Smooth muscle cell (in vitro differentiated cells): Measurements from ENCODE around the gene PMP22. TPM values are rescaled to one million over a fixed set of nuclear protein-coding genes. Genes with fewer than 3 reads are reported as not detected.

Experiments used
- DNase-seq: peaks from one replicate; lab custom pipeline; 2025; ENCODE audit not compliant: unreplicated experiment; lab: John Stamatoyannopoulos, UW
- H2AFZ ChIP-seq: fragments of 200-600 bp; sonication (generic); 2 replicates; pipeline ENCODE4 v1.6.0; 2016; ENCODE audit warnings: antibody characterized with exemption, low read depth, mild to moderate bottlenecking
- H3F3A ChIP-seq: fragments of 200-600 bp; sonication (generic); 2 replicates; pipeline ENCODE4 v1.6.0; 2017; ENCODE audit warnings: antibody characterized with exemption, low read depth
- H3K27ac ChIP-seq: fragments of 200-600 bp; sonication (generic); 2 replicates; pipeline ENCODE4 v1.5.1; 2016; ENCODE audit warnings: low read depth, mild to moderate bottlenecking
- H3K27me3 ChIP-seq: fragments of 200-600 bp; sonication (generic); 2 replicates; pipeline ENCODE4 v1.6.1; 2016; ENCODE audit warnings: low read depth, mild to moderate bottlenecking
- H3K36me3 ChIP-seq: fragments of 200-600 bp; sonication (generic); 2 replicates; pipeline ENCODE4 v1.5.1; 2016; ENCODE audit warnings: low read depth
- H3K4me1 ChIP-seq: fragments of 200-600 bp; sonication (generic); 2 replicates; pipeline ENCODE4 v1.5.1; 2016; ENCODE audit warnings: low read depth
- H3K4me2 ChIP-seq: fragments of 200-600 bp; sonication (generic); 2 replicates; pipeline ENCODE4 v1.6.0; 2016; ENCODE audit warnings: mild to moderate bottlenecking
- H3K4me3 ChIP-seq: fragments of 200-600 bp; sonication (generic); 2 replicates; pipeline ENCODE4 v1.5.1; 2016; ENCODE audit warnings: mild to moderate bottlenecking
- H3K79me2 ChIP-seq: fragments of 200-600 bp; sonication (generic); 2 replicates; pipeline ENCODE4 v1.6.0; 2016; ENCODE audit warnings: low read depth, mild to moderate bottlenecking
- H3K9ac ChIP-seq: fragments of 200-600 bp; sonication (generic); 2 replicates; pipeline ENCODE4 v1.6.0; 2016; ENCODE audit warnings: low read depth
- H3K9me3 ChIP-seq: fragments of 200-600 bp; sonication (generic); replicated peaks from 2 replicates; pipeline ENCODE4 v1.5.1; 2016; ENCODE audit warnings: low read depth
- H4K20me1 ChIP-seq: fragments of 200-600 bp; sonication (generic); 2 replicates; pipeline ENCODE4 v1.6.0; 2016; ENCODE audit warnings: low read depth
- CTCF ChIP-seq: fragments of 200-600 bp; sonication (generic); IDR thresholded peaks from 2 replicates; pipeline ENCODE4 v1.5.1; 2017; ENCODE audit warnings: borderline replicate concordance, mild to moderate bottlenecking, antibody characterized with exemption; ENCODE audit not compliant: insufficient read depth, poor library complexity, severe bottlenecking
- WGBS: methylation state at CpG from one replicate; pipeline ENCODE4 v1.1.7; 2016; ENCODE audit warnings: low lambda C conversion rate; 5-methylcytosine and 5-hydroxymethylcytosine counted together
- polyA plus RNA-seq: library from polyadenylated mRNA; unstranded; fragments of >200 nt; fragmentation: Nextera tagmentation; extraction: Ambion mirVana; gene quantifications from 2 replicates; pipeline ENCODE4 v1.2.1, GENCODE V29; 2016
- total RNA-seq: library from RNA; depleted of rRNA; stranded (reverse); fragments of >200 nt; gene quantifications from 2 replicates; pipeline ENCODE4 v1.2.3, GENCODE V29; 2014

PMP22 gene
- total and polyA plus RNA-seq, 2 experiments from 2014 or later = 39.6 to 69.5 TPM

- WGBS = 96% methylated on average over 2 of the region's 2 CpGs
- Histone ChIP-seq H3K27ac (no peak overlapping the region), H3K36me3 (no peaks in the 10 kb centered on the region), H3K79me2 (peaks cover 16% of the 10 kb centered on the region), H3K4me1 (peaks cover 11% of the 10 kb centered on the region), H3K27me3 (no peaks in the 10 kb centered on the region), H3K9me3 (no peaks in the 10 kb centered on the region), H3K4me2 (no peak overlapping the region), H4K20me1 (peaks cover 17% of the 10 kb centered on the region), H3K4me3 (no peak overlapping the region), H3F3A (peaks cover 26% of the 10 kb centered on the region), H3K9ac (no peak overlapping the region), H2AFZ (no peak overlapping the region)
- no peak for DNase-seq
- TF ChIP-seq CTCF = no peak
Measured at GRCh38 chr17:15238057-15238456, 27.1 kb downstream of the PMP22 start.

- Histone ChIP-seq H3K4me2 (peak overlapping the region; percentile 66), H3K4me3 (no peak overlapping the region), H3K79me2 (peaks cover 7% of the 10 kb centered on the region), H3K9me3 (no peaks in the 10 kb centered on the region), H3F3A (peaks cover 32% of the 10 kb centered on the region), H3K27ac (peak overlapping the region; percentile 69), H3K4me1 (peaks cover 11% of the 10 kb centered on the region), H2AFZ (no peak overlapping the region), H3K27me3 (no peaks in the 10 kb centered on the region), H4K20me1 (peaks cover 24% of the 10 kb centered on the region), H3K9ac (peak overlapping the region; percentile 43), H3K36me3 (no peaks in the 10 kb centered on the region)
- no peak for TF ChIP-seq CTCF
- no peak for DNase-seq
- WGBS = 63% methylated on average over 2 of the region's 2 CpGs
Measured at GRCh38 chr17:15237106-15237425, 28.1 kb downstream of the PMP22 start.

- Histone ChIP-seq H3K4me3 (no peak overlapping the region), H3K27ac (peak overlapping the region; percentile 69), H3K79me2 (peaks cover 5% of the 10 kb centered on the region), H3K9me3 (no peaks in the 10 kb centered on the region), H3K9ac (peak overlapping the region; percentile 43), H3K36me3 (no peaks in the 10 kb centered on the region), H3F3A (peaks cover 32% of the 10 kb centered on the region), H3K4me1 (peaks cover 11% of the 10 kb centered on the region), H4K20me1 (peaks cover 26% of the 10 kb centered on the region), H3K27me3 (no peaks in the 10 kb centered on the region), H2AFZ (no peak overlapping the region), H3K4me2 (peak overlapping the region; percentile 66)
- TF ChIP-seq CTCF = no peak
- WGBS = 35% methylated on average over 10 of the region's 10 CpGs
- no peak for DNase-seq
Measured at GRCh38 chr17:15236281-15237105, 28.6 kb downstream of the PMP22 start.

GRCh38 chr17:15233971-15234370 is 31.2 kb downstream of the PMP22 start:
- 93% methylated on average over 7 of the region's 7 CpGs for WGBS
- DNase-seq = no peak
- no peak overlapping the region for H3K27ac ChIP-seq
- H3K27me3 ChIP-seq = no peaks in the 10 kb centered on the region
- H4K20me1 ChIP-seq = peaks cover 26% of the 10 kb centered on the region
- H3K9ac ChIP-seq = no peak overlapping the region
- no peak for TF ChIP-seq CTCF
- no peaks in the 10 kb centered on the region for H3K9me3 ChIP-seq
- no peaks in the 10 kb centered on the region for H3K36me3 ChIP-seq
- no peak overlapping the region for H3K4me3 ChIP-seq
- H3K4me2 ChIP-seq = no peak overlapping the region
- peaks cover 32% of the 10 kb centered on the region for H3F3A ChIP-seq
- H3K4me1 ChIP-seq = peaks cover 7% of the 10 kb centered on the region
- no peak overlapping the region for H2AFZ ChIP-seq
- H3K79me2 ChIP-seq = no peaks in the 10 kb centered on the region
